ENCODE measurements around the gene BPIFB1.

Gene BPIFB1

DNA sequence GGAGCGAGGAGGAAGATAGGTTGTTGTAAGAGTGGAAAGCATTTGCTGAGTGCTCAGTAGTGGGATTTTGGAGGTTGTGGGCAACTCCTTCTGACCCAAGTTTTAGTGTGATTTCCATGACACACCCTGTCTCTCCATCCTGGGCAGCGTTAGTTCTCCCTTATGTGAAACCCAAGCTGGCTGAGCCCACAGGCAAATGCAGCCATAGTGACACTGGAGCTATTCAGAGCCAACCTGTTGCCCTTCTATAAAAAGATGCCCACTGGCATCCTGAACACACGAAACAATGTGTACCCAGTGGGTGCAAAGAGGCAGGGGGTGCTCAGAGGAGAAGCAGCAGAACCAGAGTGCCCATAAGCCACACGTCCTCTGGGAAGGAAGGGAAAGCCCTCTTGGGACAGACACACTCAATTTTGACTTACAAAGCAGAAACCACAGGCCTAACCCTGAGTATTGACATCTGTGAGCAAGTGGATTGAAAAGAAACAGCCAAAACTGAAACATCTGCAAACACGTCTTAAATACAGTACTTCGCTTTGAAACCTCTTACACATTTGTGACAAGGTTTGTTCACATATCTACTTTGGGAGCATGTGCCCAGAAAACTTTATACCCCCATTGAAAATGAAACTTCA lies 54.6 kb downstream of the BPIFB1 start:
- TF ChIP-seq ELF4 (IDR thresholded peaks at IDR 0.05) (no peak), CTBP1 (IDR thresholded peaks at IDR 0.05; ENCODE audit: borderline replicate concordance) (no peak), HDGF (IDR thresholded peaks at IDR 0.05; ENCODE audit: borderline replicate concordance) (no peak), FOXK2 (IDR thresholded peaks at IDR 0.05) (no peak), SP1 (IDR thresholded peaks at IDR 0.05) (no peak)
- DNase-seq (ENCODE audit: extremely low spot score) = no peak
- CTCF ChIA-PET = no interaction called here
- POLR2A ChIA-PET = no interaction called here

DNA sequence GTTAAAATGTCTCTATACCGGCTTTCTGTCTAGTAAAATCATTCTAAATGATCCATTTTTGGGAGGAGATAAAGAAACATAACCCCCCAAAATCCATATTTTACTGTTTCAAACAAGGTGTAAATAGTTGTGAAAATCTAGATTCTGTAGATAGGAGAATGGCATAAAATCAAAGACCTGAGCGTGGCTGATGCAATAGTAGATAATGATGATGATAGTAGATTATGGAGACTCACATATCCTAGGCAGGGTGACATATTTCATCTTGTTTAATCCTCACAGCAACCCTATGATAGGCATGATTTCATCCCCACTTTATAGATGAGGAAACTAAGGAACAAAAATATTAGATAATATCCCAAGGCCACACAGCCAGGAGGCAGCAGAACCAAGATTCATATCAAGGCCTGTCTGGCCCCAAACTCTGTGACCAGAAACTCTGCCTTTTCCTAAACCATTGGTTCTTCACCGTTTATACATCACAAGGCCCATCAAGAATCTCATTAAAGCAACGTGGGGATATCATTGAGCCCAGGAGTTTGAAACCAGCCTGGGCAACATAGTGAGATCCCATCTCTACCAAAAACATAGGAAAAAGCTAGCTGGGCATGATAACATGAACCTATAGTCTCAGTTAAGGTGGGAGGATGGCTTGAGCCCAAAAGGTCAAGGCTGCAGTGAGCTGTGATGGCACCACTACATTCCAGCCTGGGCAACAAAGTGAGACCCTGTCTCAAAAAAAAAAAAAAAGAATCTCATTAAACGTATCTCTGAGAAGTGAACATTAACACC lies 55.6 kb downstream of the BPIFB1 start:
- DNase-seq (ENCODE audit: extremely low spot score) = no peak
- ChIA-PET CTCF (no interaction called here), POLR2A (no interaction called here)
- TF ChIP-seq HDGF (IDR thresholded peaks at IDR 0.05; ENCODE audit: borderline replicate concordance) (no peak), L3MBTL2 (conservative IDR thresholded peaks at IDR 0.05) (no peak), CTBP1 (IDR thresholded peaks at IDR 0.05; ENCODE audit: borderline replicate concordance) (no peak), TARDBP (IDR thresholded peaks at IDR 0.05) (no peak), FOXK2 (IDR thresholded peaks at IDR 0.05) (no peak), FOXA1 (IDR thresholded peaks at IDR 0.05) (no peak), ELF4 (IDR thresholded peaks at IDR 0.05) (no peak), ARNT (IDR thresholded peaks at IDR 0.05) (no peak), NFRKB (IDR thresholded peaks at IDR 0.05) (no peak), SUZ12 (IDR thresholded peaks at IDR 0.05) (no peak), SP1 (IDR thresholded peaks at IDR 0.05) (no peak), LEF1 (IDR thresholded peaks at IDR 0.05; ENCODE audit: borderline replicate concordance) (no peak)
- TF ChIP-seq, protein P1, sequence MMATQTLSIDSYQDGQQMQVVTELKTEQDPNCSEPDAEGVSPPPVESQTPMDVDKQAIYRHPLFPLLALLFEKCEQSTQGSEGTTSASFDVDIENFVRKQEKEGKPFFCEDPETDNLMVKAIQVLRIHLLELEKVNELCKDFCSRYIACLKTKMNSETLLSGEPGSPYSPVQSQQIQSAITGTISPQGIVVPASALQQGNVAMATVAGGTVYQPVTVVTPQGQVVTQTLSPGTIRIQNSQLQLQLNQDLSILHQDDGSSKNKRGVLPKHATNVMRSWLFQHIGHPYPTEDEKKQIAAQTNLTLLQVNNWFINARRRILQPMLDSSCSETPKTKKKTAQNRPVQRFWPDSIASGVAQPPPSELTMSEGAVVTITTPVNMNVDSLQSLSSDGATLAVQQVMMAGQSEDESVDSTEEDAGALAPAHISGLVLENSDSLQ (IDR thresholded peaks at IDR 0.05) = no peak

DNA sequence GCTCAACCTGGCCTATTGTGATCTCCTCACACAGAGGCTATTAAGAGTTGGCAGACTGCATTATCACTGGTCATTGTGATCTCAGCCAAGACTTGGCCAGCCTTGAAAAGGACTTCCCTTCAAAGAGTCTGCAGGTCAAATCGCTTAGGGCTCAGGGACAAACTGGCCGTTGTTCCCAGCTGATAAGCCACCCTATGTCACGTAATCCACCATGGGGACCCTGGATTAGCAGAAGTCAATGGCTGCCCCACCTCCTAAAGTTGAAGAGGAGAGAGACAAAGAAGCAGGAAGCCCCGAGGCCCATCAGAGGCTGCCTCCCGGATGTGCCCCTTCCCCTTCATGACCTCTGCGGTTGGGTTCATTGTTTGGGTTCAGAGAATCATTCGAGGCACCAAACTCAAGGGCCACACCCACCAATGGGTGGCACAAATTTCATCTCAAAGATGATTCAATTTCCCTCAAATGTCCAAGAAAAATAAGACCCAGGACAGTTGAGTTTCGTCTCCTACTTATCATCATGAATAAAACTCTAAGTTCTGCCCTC lies 56.6 kb downstream of the BPIFB1 start:
- no peak for DNase-seq (ENCODE audit: extremely low spot score)
- TF ChIP-seq, protein P1 (IDR thresholded peaks at IDR 0.05) = no peak
- TF ChIP-seq NFRKB (IDR thresholded peaks at IDR 0.05) (no peak), FOXK2 (IDR thresholded peaks at IDR 0.05) (no peak), LEF1 (IDR thresholded peaks at IDR 0.05; ENCODE audit: borderline replicate concordance) (no peak), TARDBP (IDR thresholded peaks at IDR 0.05) (no peak), SP1 (IDR thresholded peaks at IDR 0.05) (no peak)
- CTCF ChIA-PET = no interaction called here
- POLR2A ChIA-PET = no interaction called here

DNA sequence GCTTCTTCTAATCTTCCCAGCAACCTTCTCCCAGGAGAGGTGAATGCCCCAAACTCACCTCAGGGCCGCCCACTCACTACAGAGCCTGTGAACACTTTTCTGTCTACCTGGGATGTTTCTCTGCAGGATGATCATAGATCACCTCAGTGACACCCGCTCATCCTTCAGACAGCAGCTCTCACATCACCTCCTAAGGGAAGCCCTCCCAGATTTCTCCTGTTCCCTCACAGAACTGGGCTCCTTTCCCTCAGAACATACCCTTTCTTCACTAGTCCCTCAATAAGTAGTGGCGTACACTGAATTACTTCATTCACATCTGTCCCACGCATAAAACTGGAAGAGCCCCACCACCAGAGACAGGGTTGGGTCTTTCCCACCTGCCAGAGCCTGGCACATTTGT lies 60.5 kb downstream of the BPIFB1 start:
- POLR2A ChIA-PET = no interaction called here
- DNase-seq (ENCODE audit: extremely low spot score) = no peak
- TF ChIP-seq ZNF384 (IDR thresholded peaks at IDR 0.05) (no peak), FOXM1 (IDR thresholded peaks at IDR 0.05; ENCODE audit: borderline replicate concordance) (no peak), FOXK2 (IDR thresholded peaks at IDR 0.05) (no peak), FOXA1 (IDR thresholded peaks at IDR 0.05) (no peak), TARDBP (IDR thresholded peaks at IDR 0.05) (no peak), NFRKB (IDR thresholded peaks at IDR 0.05) (no peak), ARNT (IDR thresholded peaks at IDR 0.05) (no peak), SUZ12 (IDR thresholded peaks at IDR 0.05) (no peak), BHLHE40 (IDR thresholded peaks at IDR 0.05; ENCODE audit: borderline replicate concordance) (no peak), CTBP1 (IDR thresholded peaks at IDR 0.05; ENCODE audit: borderline replicate concordance) (no peak), LEF1 (IDR thresholded peaks at IDR 0.05; ENCODE audit: borderline replicate concordance) (no peak), ELF4 (IDR thresholded peaks at IDR 0.05) (no peak), L3MBTL2 (conservative IDR thresholded peaks at IDR 0.05) (no peak), HDGF (IDR thresholded peaks at IDR 0.05; ENCODE audit: borderline replicate concordance) (no peak), SP1 (IDR thresholded peaks at IDR 0.05) (no peak)
- TF ChIP-seq, protein P1 (IDR thresholded peaks at IDR 0.05) = no peak
- CTCF ChIA-PET = no interaction called here

DNA sequence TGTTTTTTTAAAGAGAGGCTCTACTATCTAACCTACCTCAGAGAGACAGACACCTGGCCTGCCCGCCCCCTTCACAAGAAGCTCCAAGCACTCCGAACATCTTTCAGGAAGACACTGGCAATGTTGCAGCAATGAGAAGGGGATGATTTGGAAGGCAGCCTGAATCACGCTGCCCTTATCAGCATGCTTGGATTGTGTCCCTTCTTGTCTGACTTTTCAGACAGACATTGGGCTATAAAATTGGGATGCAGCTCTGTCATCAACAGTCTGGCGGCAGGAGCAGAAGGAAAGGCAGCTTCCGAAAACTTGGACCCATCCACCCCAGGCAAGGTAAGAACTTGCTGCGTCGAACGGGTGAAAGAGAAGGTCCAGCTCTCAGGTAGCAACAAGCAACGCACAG lies 62.3 kb downstream of the BPIFB1 start:
- TF ChIP-seq BHLHE40 (IDR thresholded peaks at IDR 0.05; ENCODE audit: borderline replicate concordance) (no peak), FOXM1 (IDR thresholded peaks at IDR 0.05; ENCODE audit: borderline replicate concordance) (no peak), FOXA1 (IDR thresholded peaks at IDR 0.05) (no peak), SUZ12 (IDR thresholded peaks at IDR 0.05) (no peak), ZNF384 (IDR thresholded peaks at IDR 0.05) (no peak), L3MBTL2 (conservative IDR thresholded peaks at IDR 0.05) (no peak), ARNT (IDR thresholded peaks at IDR 0.05) (no peak), SP1 (IDR thresholded peaks at IDR 0.05) (no peak), CTBP1 (IDR thresholded peaks at IDR 0.05; ENCODE audit: borderline replicate concordance) (no peak), HDGF (IDR thresholded peaks at IDR 0.05; ENCODE audit: borderline replicate concordance) (no peak), LEF1 (IDR thresholded peaks at IDR 0.05; ENCODE audit: borderline replicate concordance) (no peak)
- TF ChIP-seq, protein P1 (IDR thresholded peaks at IDR 0.05) = no peak
- DNase-seq (ENCODE audit: extremely low spot score) = no peak
- ChIA-PET POLR2A (no interaction called here), CTCF (no interaction called here)

Data from HEK293T (cell line).